HepG2 (cell line): ENCODE measurements around the gene RUNX3.

Source experiments
- GATAD1 ChIP-seq: IDR thresholded peaks from 2 replicates; pipeline ENCODE4 v1.6.1; 2016; ENCODE audit warnings: missing genetic modification reagents, missing compliant biosample characterization
- HOXD1 ChIP-seq: sonication (generic); formaldehyde crosslinking; IDR thresholded peaks from 2 replicates; pipeline ENCODE4 v1.5.0; 2020; ENCODE audit warnings: missing genetic modification reagents
- POLR2A ChIP-seq, 2 experiments: IDR thresholded peaks; 2 replicates each; pipeline ENCODE4 v1.6.1; 2011; ENCODE audit warnings: low read depth in 2 of 2, low read length in 2 of 2, mild to moderate bottlenecking in 1 of 2, moderate library complexity in 1 of 2; ENCODE audit not compliant: insufficient read depth in 1 of 2
- POLR2AphosphoS2 ChIP-seq: IDR thresholded peaks from 2 replicates; pipeline ENCODE4 v1.6.1; 2011; ENCODE audit warnings: low read depth, low read length, improper control_type of control experiment
- TBP ChIP-seq: sonication (generic); formaldehyde crosslinking; IDR thresholded peaks from 2 replicates; pipeline ENCODE4 v1.5.0; 2020; ENCODE audit warnings: missing genetic modification reagents
- ZMYM4 ChIP-seq: sonication (generic); formaldehyde crosslinking; IDR thresholded peaks from 2 replicates; pipeline ENCODE4 v1.8.1; 2023; ENCODE audit warnings: mild to moderate bottlenecking, missing genetic modification reagents
- TF ChIP-seq, protein P1 (sequence below): sonication (generic); formaldehyde crosslinking; IDR thresholded peaks from 2 replicates; pipeline ENCODE4 v1.8.0; 2022; ENCODE audit warnings: mild to moderate bottlenecking, missing genetic modification reagents, borderline replicate concordance
- TF ChIP-seq, protein P2 (sequence below): sonication (generic); formaldehyde crosslinking; IDR thresholded peaks from 2 replicates; pipeline ENCODE4 v1.4.0; 2020; ENCODE audit warnings: missing genetic modification reagents
- TF ChIP-seq, protein P3 (sequence below): sonication (generic); formaldehyde crosslinking; IDR thresholded peaks from 2 replicates; pipeline ENCODE4 v1.8.1; 2023; ENCODE audit warnings: missing genetic modification reagents, inconsistent platforms, borderline replicate concordance
- TF ChIP-seq, protein P4 (sequence below): sonication (generic); formaldehyde crosslinking; IDR thresholded peaks from 2 replicates; pipeline ENCODE4 v1.5.1; 2020; ENCODE audit warnings: mild to moderate bottlenecking, missing genetic modification reagents
- TF ChIP-seq, protein P5 (sequence below): sonication (generic); formaldehyde crosslinking; IDR thresholded peaks from 2 replicates; pipeline ENCODE4 v1.9.0; 2022; ENCODE audit warnings: missing genetic modification reagents, mild to moderate bottlenecking, borderline replicate concordance

DNA sequence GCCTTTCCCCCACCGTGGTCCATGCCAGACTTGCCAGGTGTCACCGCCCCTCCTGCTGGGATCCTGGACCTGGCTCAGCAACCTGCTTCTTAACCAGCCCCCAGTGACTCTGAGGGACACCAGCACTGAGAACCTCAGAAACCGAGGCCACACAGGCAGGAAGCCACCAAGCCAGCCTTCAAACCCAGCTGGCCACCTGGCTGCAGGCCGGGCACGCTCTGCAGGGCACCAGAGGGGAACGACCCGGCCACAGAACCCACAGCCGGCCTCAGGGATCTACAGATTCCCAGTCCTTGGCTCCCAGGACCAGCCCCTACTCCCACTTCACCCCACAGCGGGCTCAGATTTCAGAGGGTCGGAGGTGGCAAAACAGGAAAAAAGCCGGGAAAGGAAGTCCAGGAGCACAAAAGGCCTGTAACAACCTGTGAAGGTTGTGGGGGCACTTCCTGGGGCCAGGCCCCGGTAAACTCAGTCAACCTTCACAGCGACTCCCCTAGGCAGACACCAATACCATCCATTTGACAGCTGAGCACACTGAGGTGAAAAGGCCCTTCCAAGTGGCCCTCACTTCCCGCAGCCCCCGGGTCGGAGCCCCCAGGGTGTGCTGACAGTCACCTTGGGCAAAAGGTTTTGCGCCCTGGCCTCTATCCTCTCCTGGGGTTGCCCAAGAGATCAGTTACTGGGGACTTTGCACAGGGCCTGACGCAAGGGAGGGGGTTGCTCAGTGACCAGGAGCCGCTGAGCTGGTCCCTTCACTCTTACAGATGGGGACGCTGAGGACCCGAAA lies 14.1 kb downstream of the RUNX3 start:
- TF ChIP-seq POLR2AphosphoS2 (no peak), POLR2A (IDR thresholded peaks at IDR 0.05; ENCODE audit: insufficient read depth in 1 of 2, low read depth in 2 of 2, low read length in 2 of 2) (no peak), ZMYM4 (0 out of 2 replicates have a peak, but pooled peaks have one; percentile 51), HOXD1 (CRISPR knock-in tag) (no peak), TBP (CRISPR knock-in tag) (no peak), GATAD1 (no peak; the same call in 1 of the 2 replicates)
- TF ChIP-seq, protein P1, sequence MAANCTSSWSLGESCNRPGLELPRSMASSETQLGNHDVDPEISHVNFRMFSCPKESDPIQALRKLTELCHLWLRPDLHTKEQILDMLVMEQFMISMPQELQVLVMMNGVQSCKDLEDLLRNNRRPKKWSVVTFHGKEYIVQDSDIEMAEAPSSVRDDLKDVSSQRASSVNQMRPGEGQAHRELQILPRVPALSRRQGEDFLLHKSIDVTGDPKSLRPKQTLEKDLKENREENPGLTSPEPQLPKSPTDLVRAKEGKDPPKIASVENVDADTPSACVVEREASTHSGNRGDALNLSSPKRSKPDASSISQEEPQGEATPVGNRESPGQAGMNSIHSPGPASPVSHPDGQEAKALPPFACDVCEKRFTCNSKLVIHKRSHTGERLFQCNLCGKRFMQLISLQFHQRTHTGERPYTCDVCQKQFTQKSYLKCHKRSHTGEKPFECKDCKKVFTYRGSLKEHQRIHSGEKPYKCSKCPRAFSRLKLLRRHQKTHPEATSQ (CRISPR knock-in tag) = no peak
- TF ChIP-seq, protein P2, sequence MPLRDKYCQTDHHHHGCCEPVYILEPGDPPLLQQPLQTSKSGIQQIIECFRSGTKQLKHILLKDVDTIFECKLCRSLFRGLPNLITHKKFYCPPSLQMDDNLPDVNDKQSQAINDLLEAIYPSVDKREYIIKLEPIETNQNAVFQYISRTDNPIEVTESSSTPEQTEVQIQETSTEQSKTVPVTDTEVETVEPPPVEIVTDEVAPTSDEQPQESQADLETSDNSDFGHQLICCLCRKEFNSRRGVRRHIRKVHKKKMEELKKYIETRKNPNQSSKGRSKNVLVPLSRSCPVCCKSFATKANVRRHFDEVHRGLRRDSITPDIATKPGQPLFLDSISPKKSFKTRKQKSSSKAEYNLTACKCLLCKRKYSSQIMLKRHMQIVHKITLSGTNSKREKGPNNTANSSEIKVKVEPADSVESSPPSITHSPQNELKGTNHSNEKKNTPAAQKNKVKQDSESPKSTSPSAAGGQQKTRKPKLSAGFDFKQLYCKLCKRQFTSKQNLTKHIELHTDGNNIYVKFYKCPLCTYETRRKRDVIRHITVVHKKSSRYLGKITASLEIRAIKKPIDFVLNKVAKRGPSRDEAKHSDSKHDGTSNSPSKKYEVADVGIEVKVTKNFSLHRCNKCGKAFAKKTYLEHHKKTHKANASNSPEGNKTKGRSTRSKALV (CRISPR knock-in tag) = no peak
- TF ChIP-seq, protein P3, sequence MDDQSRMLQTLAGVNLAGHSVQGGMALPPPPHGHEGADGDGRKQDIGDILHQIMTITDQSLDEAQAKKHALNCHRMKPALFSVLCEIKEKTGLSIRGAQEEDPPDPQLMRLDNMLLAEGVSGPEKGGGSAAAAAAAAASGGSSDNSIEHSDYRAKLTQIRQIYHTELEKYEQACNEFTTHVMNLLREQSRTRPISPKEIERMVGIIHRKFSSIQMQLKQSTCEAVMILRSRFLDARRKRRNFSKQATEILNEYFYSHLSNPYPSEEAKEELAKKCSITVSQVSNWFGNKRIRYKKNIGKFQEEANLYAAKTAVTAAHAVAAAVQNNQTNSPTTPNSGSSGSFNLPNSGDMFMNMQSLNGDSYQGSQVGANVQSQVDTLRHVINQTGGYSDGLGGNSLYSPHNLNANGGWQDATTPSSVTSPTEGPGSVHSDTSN = no peak
- TF ChIP-seq, protein P4, sequence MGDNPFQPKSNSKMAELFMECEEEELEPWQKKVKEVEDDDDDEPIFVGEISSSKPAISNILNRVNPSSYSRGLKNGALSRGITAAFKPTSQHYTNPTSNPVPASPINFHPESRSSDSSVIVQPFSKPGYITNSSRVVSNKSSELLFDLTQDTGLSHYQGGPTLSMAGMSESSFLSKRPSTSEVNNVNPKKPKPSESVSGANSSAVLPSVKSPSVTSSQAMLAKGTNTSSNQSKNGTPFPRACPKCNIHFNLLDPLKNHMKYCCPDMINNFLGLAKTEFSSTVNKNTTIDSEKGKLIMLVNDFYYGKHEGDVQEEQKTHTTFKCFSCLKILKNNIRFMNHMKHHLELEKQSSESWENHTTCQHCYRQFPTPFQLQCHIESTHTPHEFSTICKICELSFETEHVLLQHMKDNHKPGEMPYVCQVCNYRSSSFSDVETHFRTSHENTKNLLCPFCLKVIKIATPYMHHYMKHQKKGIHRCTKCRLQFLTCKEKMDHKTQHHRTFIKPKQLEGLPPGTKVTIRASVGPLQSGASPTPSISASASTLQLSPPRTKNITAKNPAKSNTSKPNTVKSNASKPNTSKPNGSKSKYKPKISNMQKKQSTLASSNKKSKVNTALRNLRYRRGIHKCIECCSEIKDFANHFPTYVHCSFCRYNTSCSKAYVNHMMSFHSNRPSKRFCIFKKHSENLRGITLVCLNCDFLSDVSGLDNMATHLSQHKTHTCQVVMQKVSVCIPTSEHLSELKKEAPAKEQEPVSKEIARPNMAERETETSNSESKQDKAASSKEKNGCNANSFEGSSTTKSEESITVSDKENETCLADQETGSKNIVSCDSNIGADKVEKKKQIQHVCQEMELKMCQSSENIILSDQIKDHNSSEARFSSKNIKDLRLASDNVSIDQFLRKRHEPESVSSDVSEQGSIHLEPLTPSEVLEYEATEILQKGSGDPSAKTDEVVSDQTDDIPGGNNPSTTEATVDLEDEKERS = 0 out of 2 replicates have a peak, but pooled peaks have one; percentile 51
- TF ChIP-seq, protein P5, sequence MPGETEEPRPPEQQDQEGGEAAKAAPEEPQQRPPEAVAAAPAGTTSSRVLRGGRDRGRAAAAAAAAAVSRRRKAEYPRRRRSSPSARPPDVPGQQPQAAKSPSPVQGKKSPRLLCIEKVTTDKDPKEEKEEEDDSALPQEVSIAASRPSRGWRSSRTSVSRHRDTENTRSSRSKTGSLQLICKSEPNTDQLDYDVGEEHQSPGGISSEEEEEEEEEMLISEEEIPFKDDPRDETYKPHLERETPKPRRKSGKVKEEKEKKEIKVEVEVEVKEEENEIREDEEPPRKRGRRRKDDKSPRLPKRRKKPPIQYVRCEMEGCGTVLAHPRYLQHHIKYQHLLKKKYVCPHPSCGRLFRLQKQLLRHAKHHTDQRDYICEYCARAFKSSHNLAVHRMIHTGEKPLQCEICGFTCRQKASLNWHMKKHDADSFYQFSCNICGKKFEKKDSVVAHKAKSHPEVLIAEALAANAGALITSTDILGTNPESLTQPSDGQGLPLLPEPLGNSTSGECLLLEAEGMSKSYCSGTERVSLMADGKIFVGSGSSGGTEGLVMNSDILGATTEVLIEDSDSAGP (CRISPR knock-in tag) = peak; percentile 74; the same call in 1 of the 2 replicates
